Prostate gland (tissue), 2 donors: ENCODE data around the gene NKAIN4. TPM values are rescaled to one million over a fixed set of nuclear protein-coding genes. Genes with fewer than 3 reads are reported as not detected.

Source experiments
- DNase-seq: peaks from one replicate; pipeline ENCODE4 v3.0.0-alpha.2; 2019; ENCODE audit warnings: low spot score
- H3K27ac ChIP-seq, 2 donors: fragments of 200-600 bp; sonication (generic); 2 replicates each; pipeline ENCODE4 v1.5.1; 2017 to 2019
- H3K27me3 ChIP-seq: fragments of 200-600 bp; sonication (generic); replicated peaks from 2 replicates; pipeline ENCODE4 v1.5.1; 2019; ENCODE audit not compliant: insufficient read depth
- H3K36me3 ChIP-seq, 2 donors: fragments of 200-600 bp; sonication (generic); 1 replicate in 1 of 2; 2 replicates in 1 of 2; pipeline versions ENCODE4 v1.5.1 to v1.8.1; 2017 to 2019
- H3K4me1 ChIP-seq: fragments of 200-600 bp; sonication (generic); replicated peaks from 2 replicates; pipeline ENCODE4 v1.5.1; 2019
- H3K4me3 ChIP-seq, 2 donors: fragments of 200-600 bp; sonication (generic); 2 replicates each; pipeline ENCODE4 v1.5.1; 2017 to 2019
- H3K9me3 ChIP-seq: fragments of 200-600 bp; sonication (generic); 2 replicates; pipeline ENCODE4 v1.5.1; 2017
- CTCF ChIP-seq, 4 experiments: fragments of 200-600 bp in 2 of 4; fragments of 450-650 bp in 2 of 4; sonication (generic) in 2 of 4; IDR thresholded peaks; 1 replicate in 3 of 4; 2 replicates in 1 of 4; pipeline ENCODE4 v1.5.1; 2016 to 2019; ENCODE audit warnings: antibody characterized with exemption in 4 of 4, mild to moderate bottlenecking in 2 of 4, moderate library complexity in 2 of 4
- POLR2A ChIP-seq: fragments of 450-650 bp; IDR thresholded peaks from one replicate; pipeline ENCODE4 v1.6.1; 2016; ENCODE audit warnings: antibody characterized with exemption, mild to moderate bottlenecking
- POLR2AphosphoS5 ChIP-seq: sonication (generic); formaldehyde crosslinking; IDR thresholded peaks from one replicate; pipeline ENCODE4 v1.6.1; 2017; ENCODE audit warnings: antibody characterized with exemption
- whole genome bisulfite sequencing: methylation state at CpG from one replicate; pipeline ENCODE4 v1.1.5; 2018; 5-methylcytosine and 5-hydroxymethylcytosine counted together
- intact Hi-C: fragments of 100-400 bp; cut with DNase I; formaldehyde crosslinking; loops from one replicate; pipeline ENCODE4 v1.14.2; 2022
- total RNA-seq, 2 donors: library from RNA; depleted of rRNA; stranded (reverse); fragments of >200 nt; gene quantifications; one replicate each; pipeline ENCODE4 v1.1.0, GENCODE V29; 2016

Gene NKAIN4
- total RNA-seq, 2 donors from 2014 or later = 1.2 TPM; not detected in 1

- H3K4me1 ChIP-seq = peaks cover 8% of the 10 kb centered on the region
- no peaks in the 10 kb centered on the region for H3K9me3 ChIP-seq
- no peaks in the 10 kb centered on the region for H3K27me3 ChIP-seq
- DNase-seq = peak; percentile 96
- H3K27ac ChIP-seq = peak within 1 kb of the TSS; percentile 79 to 81
- intact Hi-C loops = no loop called here
- H3K4me3 ChIP-seq = peak within 1 kb of the TSS; percentile 94 to 97
- no peaks in the 10 kb centered on the region for H3K36me3 ChIP-seq
- WGBS = 1% methylated on average over 70 of the region's 96 CpGs
- TF ChIP-seq POLR2AphosphoS5 (peak; percentile 90), CTCF (IDR thresholded peaks at IDR 0.05) (peak in 1 of 4 experiments; percentile 12), POLR2A (peak; percentile 75)
Observed at GRCh38 chr20:63216041-63216848, 38.0 kb downstream of the NKAIN4 start, which contains the start of gene YTHDF1. Gene YTHDF1 (minus strand): TSS chr20:63216131. CDS start chr20:63215892, 239 bp downstream.

GRCh38 chr20:63215101-63216040, 38.9 kb downstream of the NKAIN4 start:
- no peaks in the 10 kb centered on the region for H3K27me3 ChIP-seq

GRCh38 chr20:63214514-63214913, 39.7 kb downstream of the NKAIN4 start:
- Histone ChIP-seq H3K36me3 (no peaks in the 10 kb centered on the region), H3K27ac (peak overlapping the region in 1 of 2 donors; percentile 67), H3K9me3 (no peaks in the 10 kb centered on the region), H3K4me1 (peaks cover 16% of the 10 kb centered on the region), H3K4me3 (no peak overlapping the region), H3K27me3 (no peaks in the 10 kb centered on the region)
- no peak for DNase-seq
- TF ChIP-seq CTCF (IDR thresholded peaks at IDR 0.05) = no peak
- no peak for TF ChIP-seq POLR2AphosphoS5
- TF ChIP-seq POLR2A = no peak
- intact Hi-C loops = no loop called here
- WGBS = 62% methylated on average over 6 of the region's 6 CpGs

More at GRCh38 chr20:63215101-63216040, 38.9 kb downstream of the NKAIN4 start:
- TF ChIP-seq POLR2A (no peak), CTCF (IDR thresholded peaks at IDR 0.05) (peak in 1 of 4 experiments; percentile 40), POLR2AphosphoS5 (no peak)
- peak overlapping the region; percentile 62 to 67 for H3K27ac ChIP-seq
- peaks cover 8% of the 10 kb centered on the region for H3K4me1 ChIP-seq
- 2% methylated on average over 54 of the region's 81 CpGs for WGBS
- intact Hi-C loops = no loop called here
- no peaks in the 10 kb centered on the region for H3K9me3 ChIP-seq
- H3K4me3 ChIP-seq = peak overlapping the region; percentile 94 to 97
- DNase-seq = no peak
- H3K36me3 ChIP-seq = no peaks in the 10 kb centered on the region

- Histone ChIP-seq H3K27me3 (no peaks in the 10 kb centered on the region), H3K4me1 (peaks cover 17% of the 10 kb centered on the region), H3K9me3 (no peaks in the 10 kb centered on the region), H3K27ac (no peak overlapping the region), H3K4me3 (no peak overlapping the region), H3K36me3 (no peaks in the 10 kb centered on the region)
- DNase-seq = no peak
- no peak for TF ChIP-seq POLR2AphosphoS5
- TF ChIP-seq POLR2A = no peak
- no peak for TF ChIP-seq CTCF (IDR thresholded peaks at IDR 0.05)
- WGBS = 87% methylated on average over 5 of the region's 5 CpGs
- intact Hi-C loops = no loop called here
Observed at GRCh38 chr20:63212792-63213191, 41.5 kb downstream of the NKAIN4 start.
